HepG2 (cell line): Measurements from ENCODE around the gene CLRN3. TPM values are rescaled to one million over a fixed set of nuclear protein-coding genes. Genes with fewer than 3 reads are reported as not detected.

ENCODE experiments used
- ATAC-seq: fragments of 200-7000 bp; cut with Tn5 transposase; 3 replicates; pipeline ENCODE4 v1.9.1; 2020; ENCODE audit warnings: mild to moderate bottlenecking, moderate library complexity
- BruUV-seq: library from RNA; stranded (reverse); fragments of 400-500 nt; replicated peaks from 2 replicates; lab custom pipeline; 2021; lab: Mats Ljungman, UMichigan
- CTCF ChIA-PET: fragments of 300-600 bp; formaldehyde crosslinking; extraction: SDS; loops from one replicate; lab custom pipeline; 2021; ENCODE audit warnings: low total read pairs, inconsistent platforms, low intra/inter-chr PET ratio; lab: Yijun Ruan, JAX
- POLR2A ChIA-PET: fragments of 350-600 bp; sonication (Branson Sonifier 250); formaldehyde crosslinking; loops from one replicate; lab custom pipeline; 2020; ENCODE audit warnings: antibody characterized with exemption, inconsistent platforms; lab: Yijun Ruan, JAX
- DNase-seq: peaks from one replicate; pipeline ENCODE4 v3.0.0-alpha.2; 2015; ENCODE audit warnings: low spot score
- FAIRE-seq: peaks from 3 replicates; lab custom pipeline; 2011; peaks lifted over from hg19 to GRCh38; lab: Jason Lieb, UNC
- H2AFZ ChIP-seq: one replicate; pipeline ENCODE4 v1.6.1; 2011; ENCODE audit warnings: low read length, inconsistent platforms
- H3K27ac ChIP-seq: fragments of 300-600 bp; 3 replicates; pipeline ENCODE4 v1.8.0; 2011; ENCODE audit warnings: mixed run types, mild to moderate bottlenecking, mixed read lengths, low read length, inconsistent platforms; ENCODE audit not compliant: insufficient read depth; ENCODE audit errors: extremely low read length
- H3K27me3 ChIP-seq, 2 experiments: fragments of 200-600 bp in 1 of 2; 2 replicates in 1 of 2; 3 replicates in 1 of 2; pipeline versions ENCODE4 v1.6.0 to v1.8.0; 2011; ENCODE audit warnings: low read length in 2 of 2, mild to moderate bottlenecking in 2 of 2, moderate library complexity in 2 of 2, inconsistent platforms in 1 of 2; ENCODE audit not compliant: insufficient read depth in 2 of 2, control insufficient read depth in 1 of 2
- H3K36me3 ChIP-seq, 2 experiments: fragments of 200-600 bp in 1 of 2; replicated peaks in 1 of 2; 2 replicates in 1 of 2; 3 replicates in 1 of 2; pipeline versions ENCODE4 v1.5.1 to v1.8.0; 2011; ENCODE audit warnings: low read length in 2 of 2, inconsistent platforms in 1 of 2; ENCODE audit not compliant: insufficient read depth in 2 of 2, control insufficient read depth in 1 of 2
- H3K4me1 ChIP-seq: 2 replicates; pipeline ENCODE4 v1.5.1; 2012; ENCODE audit warnings: low read length, inconsistent platforms; ENCODE audit not compliant: insufficient read depth
- H3K4me2 ChIP-seq: 2 replicates; pipeline ENCODE4 v1.6.0; 2011; ENCODE audit warnings: low read depth, low read length, inconsistent platforms
- H3K4me3 ChIP-seq, 3 experiments: fragments of 200-600 bp in 1 of 3; sonication (generic), shearing (Covaris generic) in 1 of 3; replicated peaks in 1 of 3; 2 replicates each; pipeline ENCODE4 v1.5.1; 2011 to 2016; ENCODE audit warnings: low read length in 3 of 3, inconsistent platforms in 2 of 3, low read depth in 2 of 3, mild to moderate bottlenecking in 2 of 3, control low read depth in 1 of 3, mixed read lengths in 1 of 3; ENCODE audit not compliant: insufficient read depth in 1 of 3
- H3K79me2 ChIP-seq: one replicate; pipeline ENCODE4 v1.6.1; 2011; ENCODE audit warnings: low read length, inconsistent platforms; ENCODE audit not compliant: insufficient read depth
- H3K9ac ChIP-seq: 2 replicates; pipeline ENCODE4 v1.6.0; 2011; ENCODE audit warnings: mild to moderate bottlenecking, low read depth, low read length, inconsistent platforms; ENCODE audit not compliant: insufficient read depth
- H3K9me3 ChIP-seq: 2 replicates; pipeline ENCODE4 v1.5.1; 2012; ENCODE audit warnings: mild to moderate bottlenecking, low read length
- H4K20me1 ChIP-seq: 2 replicates; pipeline ENCODE4 v1.6.0; 2011; ENCODE audit warnings: inconsistent platforms, mild to moderate bottlenecking, low read length, moderate library complexity; ENCODE audit not compliant: insufficient read depth
- AGO1 ChIP-seq: fragments of 200-400 bp; formaldehyde crosslinking; IDR thresholded peaks from 2 replicates; pipeline ENCODE4 v1.6.1; 2017; ENCODE audit warnings: mild to moderate bottlenecking, low read depth, low read length, moderate library complexity; ENCODE audit not compliant: poor library complexity, severe bottlenecking
- AKAP8 ChIP-seq: sonication (generic); formaldehyde crosslinking; IDR thresholded peaks from 2 replicates; pipeline ENCODE4 v1.5.1; 2020; ENCODE audit warnings: mild to moderate bottlenecking, missing genetic modification reagents
- CREB1 ChIP-seq, 2 experiments: fragments of 450-650 bp in 1 of 2; IDR thresholded peaks; 2 replicates each; pipeline ENCODE4 v1.6.1; 2016 to 2017; ENCODE audit warnings: control low read depth in 1 of 2, mild to moderate bottlenecking in 1 of 2, missing compliant biosample characterization in 1 of 2, missing genetic modification characterization in 1 of 2
- PAF1 ChIP-seq: IDR thresholded peaks from 2 replicates; pipeline ENCODE4 v1.6.1; 2016; ENCODE audit warnings: missing genetic modification reagents, missing compliant biosample characterization
- WGBS: methylation state at CpG from one replicate; pipeline ENCODE4 v1.1.6; 2017; ENCODE audit warnings: low lambda C conversion rate; 5-methylcytosine and 5-hydroxymethylcytosine counted together
- in situ Hi-C: cut with HindIII; loops from 2 replicates; pipeline ENCODE4 v1.10.0; 2017; ENCODE audit warnings: low pct_unique_long_range_greater_than_20kb; ENCODE audit not compliant: extremely low pct_ligation_motif_present
- intact Hi-C: fragments of 100-400 bp; cut with micrococcal nuclease; formaldehyde crosslinking; loops from one replicate; pipeline ENCODE4 v1.10.0; 2022; ENCODE audit not compliant: unreplicated experiment
- polyA plus RNA-seq, 8 experiments: library from polyadenylated mRNA; depleted of rRNA in 3 of 8; stranded (reverse) in 7 of 8; unstranded in 1 of 8; fragments of >200 nt; fragmentation: Illumina TruSeq in 4 of 8; extraction: Trizol in 4 of 8; gene quantifications; 2 replicates each; pipeline versions ENCODE4 v1.2.1 to v1.2.3, GENCODE V29; 2011 to 2016; ENCODE audit warnings: low read depth in 4 of 8, missing spikeins in 1 of 8, mixed read lengths in 1 of 8; ENCODE audit not compliant: insufficient read depth in 1 of 8
- total RNA-seq, 5 experiments: library from RNA; depleted of rRNA; stranded (reverse); fragments of >200 nt; fragmentation: Illumina TruSeq; extraction: Trizol; gene quantifications; 2 replicates each; pipeline ENCODE4 v1.2.3, GENCODE V29; 2016; ENCODE audit warnings: low read depth in 1 of 5
- TF ChIP-seq, protein P1 (sequence below): sonication (generic); formaldehyde crosslinking; IDR thresholded peaks from 2 replicates; pipeline ENCODE4 v1.4.0; 2020; ENCODE audit warnings: missing genetic modification reagents
- TF ChIP-seq, protein P2 (sequence below): sonication (generic); formaldehyde crosslinking; IDR thresholded peaks from 2 replicates; pipeline ENCODE4 v1.5.0; 2020; ENCODE audit warnings: mild to moderate bottlenecking, missing genetic modification reagents

CLRN3 gene
- total and polyA plus RNA-seq, 2 of the 13 experiments (the other 11 are each of a cell fraction or from before 2014, with no cell fraction given), result not detected

DNA sequence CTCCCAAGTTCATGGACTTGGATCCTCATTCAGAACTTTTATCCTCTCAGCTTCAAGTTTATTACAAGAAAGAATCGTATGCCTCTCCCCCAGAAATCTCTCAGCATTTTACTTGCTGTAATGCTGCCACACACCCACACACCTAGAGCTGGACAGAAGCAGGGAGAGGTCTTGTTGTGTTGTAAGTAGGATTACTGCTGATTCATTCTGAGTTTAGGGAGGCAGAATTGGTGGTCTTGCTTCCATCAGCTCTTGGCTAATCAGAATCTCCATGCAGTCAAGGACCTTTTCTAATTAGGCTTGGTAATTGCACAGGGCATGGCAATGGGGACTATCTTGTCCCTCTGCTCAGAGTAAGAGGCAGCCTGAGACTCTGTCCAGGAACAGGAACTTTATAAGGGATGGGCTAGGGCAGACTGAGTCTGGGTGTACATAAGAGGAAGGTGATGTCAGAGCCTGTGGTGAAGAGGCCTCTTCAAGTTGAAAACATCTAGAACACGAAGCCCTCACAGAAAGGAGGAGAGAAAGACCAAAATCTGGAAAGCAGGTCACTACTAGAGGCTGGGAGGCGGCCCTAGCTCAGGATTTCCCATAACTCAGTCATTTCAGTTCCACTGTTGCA lies 7.1 kb upstream of the CLRN3 start:
- CTCF ChIA-PET, result no interaction called here
- WGBS, result 14% methylated on average over 3 of the region's 3 CpGs
- H3K4me3 ChIP-seq, result no peak overlapping the region
- intact Hi-C loops (no loop called here), in situ Hi-C loops (no loop called here)
- TF ChIP-seq, protein P1, sequence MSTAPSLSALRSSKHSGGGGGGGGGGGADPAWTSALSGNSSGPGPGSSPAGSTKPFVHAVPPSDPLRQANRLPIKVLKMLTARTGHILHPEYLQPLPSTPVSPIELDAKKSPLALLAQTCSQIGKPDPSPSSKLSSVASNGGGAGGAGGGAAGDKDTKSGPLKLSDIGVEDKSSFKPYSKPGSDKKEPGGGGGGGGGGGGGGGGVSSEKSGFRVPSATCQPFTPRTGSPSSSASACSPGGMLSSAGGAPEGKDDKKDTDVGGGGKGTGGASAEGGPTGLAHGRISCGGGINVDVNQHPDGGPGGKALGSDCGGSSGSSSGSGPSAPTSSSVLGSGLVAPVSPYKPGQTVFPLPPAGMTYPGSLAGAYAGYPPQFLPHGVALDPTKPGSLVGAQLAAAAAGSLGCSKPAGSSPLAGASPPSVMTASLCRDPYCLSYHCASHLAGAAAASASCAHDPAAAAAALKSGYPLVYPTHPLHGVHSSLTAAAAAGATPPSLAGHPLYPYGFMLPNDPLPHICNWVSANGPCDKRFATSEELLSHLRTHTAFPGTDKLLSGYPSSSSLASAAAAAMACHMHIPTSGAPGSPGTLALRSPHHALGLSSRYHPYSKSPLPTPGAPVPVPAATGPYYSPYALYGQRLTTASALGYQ, result no peak
- TF ChIP-seq CREB1 (IDR thresholded peaks at IDR 0.05) (no peak), CREB1 (CRISPR knock-in tag; IDR thresholded peaks at IDR 0.05) (no peak), AGO1 (no peak), AKAP8 (CRISPR knock-in tag) (no peak), PAF1 (CRISPR knock-in tag) (no peak)
- TF ChIP-seq, protein P2, sequence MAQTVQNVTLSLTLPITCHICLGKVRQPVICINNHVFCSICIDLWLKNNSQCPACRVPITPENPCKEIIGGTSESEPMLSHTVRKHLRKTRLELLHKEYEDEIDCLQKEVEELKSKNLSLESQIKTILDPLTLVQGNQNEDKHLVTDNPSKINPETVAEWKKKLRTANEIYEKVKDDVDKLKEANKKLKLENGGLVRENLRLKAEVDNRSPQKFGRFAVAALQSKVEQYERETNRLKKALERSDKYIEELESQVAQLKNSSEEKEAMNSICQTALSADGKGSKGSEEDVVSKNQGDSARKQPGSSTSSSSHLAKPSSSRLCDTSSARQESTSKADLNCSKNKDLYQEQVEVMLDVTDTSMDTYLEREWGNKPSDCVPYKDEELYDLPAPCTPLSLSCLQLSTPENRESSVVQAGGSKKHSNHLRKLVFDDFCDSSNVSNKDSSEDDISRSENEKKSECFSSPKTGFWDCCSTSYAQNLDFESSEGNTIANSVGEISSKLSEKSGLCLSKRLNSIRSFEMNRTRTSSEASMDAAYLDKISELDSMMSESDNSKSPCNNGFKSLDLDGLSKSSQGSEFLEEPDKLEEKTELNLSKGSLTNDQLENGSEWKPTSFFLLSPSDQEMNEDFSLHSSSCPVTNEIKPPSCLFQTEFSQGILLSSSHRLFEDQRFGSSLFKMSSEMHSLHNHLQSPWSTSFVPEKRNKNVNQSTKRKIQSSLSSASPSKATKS (CRISPR knock-in tag), result no peak
- no TSS peak for BruUV-seq
- no peaks in the 10 kb centered on the region for H3K36me3 ChIP-seq
- H3K9ac ChIP-seq, result no peak overlapping the region
- FAIRE-seq (no peak), ATAC-seq (no peak), DNase-seq (no peak)
- no peaks in the 10 kb centered on the region for H3K4me1 ChIP-seq
- no peaks in the 10 kb centered on the region for H3K9me3 ChIP-seq
- peaks cover 0 to 9% of the 10 kb centered on the region in 2 experiments; a peak in 1 of 5 replicates for H3K27me3 ChIP-seq
- H2AFZ ChIP-seq, result no peak overlapping the region
- no peaks in the 10 kb centered on the region for H4K20me1 ChIP-seq
- no peak overlapping the region for H3K27ac ChIP-seq
- POLR2A ChIA-PET, result no interaction called here
- H3K79me2 ChIP-seq, result no peaks in the 10 kb centered on the region
- H3K4me2 ChIP-seq, result no peak overlapping the region
